ENCODE data around the gene F11R.
"Not testable (repeated sequence)": the region's sequence is repeated elsewhere in the genome, so short reads cannot be mapped to it uniquely, and the experiment has no call there.

The F11R gene

DNA sequence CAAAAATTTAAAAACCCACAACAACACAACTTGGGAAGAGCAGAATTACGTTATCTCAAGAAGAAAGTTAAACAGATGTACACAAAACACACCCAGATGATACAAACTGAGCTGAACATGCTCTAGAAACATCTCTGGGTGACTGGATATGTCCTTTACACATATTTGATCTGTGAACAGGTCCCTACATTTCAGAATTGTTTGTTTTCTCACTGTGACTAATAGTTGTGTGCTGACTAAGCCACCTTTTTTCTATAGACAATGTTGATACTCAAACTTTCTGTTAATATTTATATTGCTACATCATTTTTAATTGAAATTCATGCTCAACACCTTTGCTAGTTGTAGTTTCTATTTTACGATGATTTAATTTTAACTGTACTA lies 1.0 kb upstream of the F11R start:
- H3K4me3 ChIP-seq (ENCODE audit: low read depth, low read length): no peak overlapping the region
- TF ChIP-seq, protein P1, sequence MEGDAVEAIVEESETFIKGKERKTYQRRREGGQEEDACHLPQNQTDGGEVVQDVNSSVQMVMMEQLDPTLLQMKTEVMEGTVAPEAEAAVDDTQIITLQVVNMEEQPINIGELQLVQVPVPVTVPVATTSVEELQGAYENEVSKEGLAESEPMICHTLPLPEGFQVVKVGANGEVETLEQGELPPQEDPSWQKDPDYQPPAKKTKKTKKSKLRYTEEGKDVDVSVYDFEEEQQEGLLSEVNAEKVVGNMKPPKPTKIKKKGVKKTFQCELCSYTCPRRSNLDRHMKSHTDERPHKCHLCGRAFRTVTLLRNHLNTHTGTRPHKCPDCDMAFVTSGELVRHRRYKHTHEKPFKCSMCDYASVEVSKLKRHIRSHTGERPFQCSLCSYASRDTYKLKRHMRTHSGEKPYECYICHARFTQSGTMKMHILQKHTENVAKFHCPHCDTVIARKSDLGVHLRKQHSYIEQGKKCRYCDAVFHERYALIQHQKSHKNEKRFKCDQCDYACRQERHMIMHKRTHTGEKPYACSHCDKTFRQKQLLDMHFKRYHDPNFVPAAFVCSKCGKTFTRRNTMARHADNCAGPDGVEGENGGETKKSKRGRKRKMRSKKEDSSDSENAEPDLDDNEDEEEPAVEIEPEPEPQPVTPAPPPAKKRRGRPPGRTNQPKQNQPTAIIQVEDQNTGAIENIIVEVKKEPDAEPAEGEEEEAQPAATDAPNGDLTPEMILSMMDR (IDR thresholded peaks at IDR 0.05; ENCODE audit: borderline replicate concordance, insufficient read depth, low read depth, low read length): no peak

DNA sequence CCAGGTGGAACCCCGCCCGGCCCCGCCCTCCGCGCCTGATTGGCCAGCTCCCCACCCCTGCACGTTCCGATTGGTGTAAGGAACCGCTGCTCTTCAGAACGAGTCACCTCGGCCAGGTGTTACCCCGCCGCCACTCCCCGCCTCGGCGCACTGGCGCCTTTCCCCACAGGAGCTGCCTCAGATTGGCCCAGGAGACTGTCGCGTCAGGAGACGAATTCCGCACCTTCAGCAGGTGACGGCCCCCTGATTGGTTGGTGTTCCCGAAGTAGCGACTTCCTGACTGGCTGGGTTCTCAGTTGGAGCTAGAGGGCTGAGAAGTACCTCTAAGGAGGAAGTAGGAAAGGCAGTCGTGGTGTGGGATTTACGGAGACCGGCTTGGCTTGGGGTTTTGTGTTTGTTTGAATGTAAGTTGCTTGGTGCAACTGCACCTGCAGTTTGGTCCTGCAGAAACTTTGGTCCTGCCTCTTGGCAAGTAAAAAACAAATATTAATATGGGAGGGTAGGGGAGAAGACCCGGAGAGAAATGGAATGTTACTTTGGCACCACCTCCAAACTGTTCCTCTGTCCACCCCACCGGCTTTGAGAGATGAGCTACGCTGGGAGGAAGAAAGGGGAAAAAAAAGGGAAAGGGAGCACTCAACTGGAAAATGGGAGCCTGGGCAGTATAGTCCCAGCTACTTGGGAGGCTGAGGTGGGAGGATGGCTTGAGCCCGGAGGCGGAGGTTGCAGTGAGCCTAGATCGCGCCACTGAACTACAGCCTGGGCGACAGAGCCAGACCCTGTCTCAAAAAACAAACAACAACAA lies 415 bp upstream of the F11R start:
- peak overlapping the region; percentile 70 for H3K4me3 ChIP-seq (ENCODE audit: low read depth, low read length)
- TF ChIP-seq, protein P1 (IDR thresholded peaks at IDR 0.05; ENCODE audit: borderline replicate concordance, insufficient read depth, low read depth, low read length): no peak

DNA sequence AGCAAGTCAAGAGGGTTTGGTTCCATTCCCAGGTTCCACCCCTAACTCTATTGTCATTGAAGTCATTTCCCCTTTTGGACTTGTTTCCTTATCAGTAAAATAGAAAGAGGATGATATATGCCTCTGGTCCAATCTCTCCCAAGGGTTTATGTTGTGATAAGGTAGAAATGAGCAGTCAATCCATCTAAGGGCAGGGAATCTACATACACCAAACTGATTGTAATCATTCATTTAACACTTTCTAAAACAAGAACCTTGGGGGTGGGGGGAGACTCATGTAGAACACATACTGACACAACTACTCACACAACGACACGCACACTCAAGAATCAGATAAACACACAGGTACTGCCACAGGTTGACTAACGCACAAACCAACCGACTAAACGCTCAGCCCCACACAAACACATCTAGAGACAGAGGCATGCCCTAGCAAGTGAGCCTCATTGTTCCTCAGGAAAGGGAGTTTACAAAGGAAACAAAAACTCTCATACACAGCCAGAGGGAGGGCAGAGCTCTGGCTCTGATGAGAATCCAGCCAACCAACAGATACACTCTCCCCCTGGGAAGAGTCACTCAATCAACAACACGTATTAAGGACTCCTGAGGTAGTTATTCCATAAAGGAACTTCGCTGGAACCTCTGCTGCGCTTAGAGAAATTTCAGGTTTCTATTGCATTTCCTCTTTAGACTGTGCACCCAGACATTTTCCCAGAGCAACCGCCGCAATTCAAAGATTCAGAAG lies 1.0 kb downstream of the F11R start:
- TF ChIP-seq, protein P1 (IDR thresholded peaks at IDR 0.05; ENCODE audit: borderline replicate concordance, insufficient read depth, low read depth, low read length): no peak
- peak overlapping the region; percentile 70 for H3K4me3 ChIP-seq (ENCODE audit: low read depth, low read length)

DNA sequence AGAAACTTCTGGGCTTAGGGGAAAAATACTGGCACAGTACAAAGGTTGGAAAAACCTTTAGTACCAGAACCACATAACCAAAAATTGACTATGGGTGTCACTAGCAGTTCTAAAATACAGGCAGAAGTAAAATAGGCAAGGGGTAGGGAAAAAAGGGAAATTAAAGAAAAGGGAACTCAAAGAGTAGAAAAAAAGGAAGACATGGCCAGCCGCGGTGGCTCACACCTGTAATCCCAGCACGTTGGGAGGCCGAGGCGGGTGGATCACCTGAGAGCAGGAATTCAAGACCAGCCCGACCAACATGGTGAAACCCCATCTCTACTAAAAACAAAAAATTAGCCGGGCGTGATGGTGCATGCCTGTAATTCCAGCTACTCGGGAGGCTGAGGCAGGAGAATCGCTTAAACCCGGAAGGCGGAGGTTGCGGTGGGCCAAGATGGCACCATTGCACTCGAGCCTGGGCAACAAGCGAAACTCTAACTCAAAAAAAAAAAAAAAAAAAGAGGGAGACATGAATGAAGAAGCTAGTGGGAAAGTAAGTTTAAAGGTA lies 1.8 kb downstream of the F11R start:
- H3K4me3 ChIP-seq (ENCODE audit: low read depth, low read length): peak overlapping the region; percentile 17

DNA sequence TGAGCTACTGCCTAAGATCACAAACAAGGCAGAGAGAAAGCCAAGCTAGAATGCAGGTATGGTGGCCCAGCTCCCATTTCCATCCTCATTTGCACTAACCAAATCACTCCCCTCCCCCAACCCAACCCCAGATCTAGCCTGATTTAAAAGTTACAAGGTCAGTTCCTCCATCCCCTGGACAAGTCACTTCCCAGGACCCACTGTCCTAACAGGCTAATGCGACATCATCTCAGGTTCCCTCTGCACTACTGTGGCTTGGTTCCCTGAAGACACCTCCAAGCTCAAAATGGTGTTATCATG lies 2.4 kb downstream of the F11R start:
- TF ChIP-seq, protein P1 (IDR thresholded peaks at IDR 0.05; ENCODE audit: borderline replicate concordance, insufficient read depth, low read depth, low read length): no peak

DNA sequence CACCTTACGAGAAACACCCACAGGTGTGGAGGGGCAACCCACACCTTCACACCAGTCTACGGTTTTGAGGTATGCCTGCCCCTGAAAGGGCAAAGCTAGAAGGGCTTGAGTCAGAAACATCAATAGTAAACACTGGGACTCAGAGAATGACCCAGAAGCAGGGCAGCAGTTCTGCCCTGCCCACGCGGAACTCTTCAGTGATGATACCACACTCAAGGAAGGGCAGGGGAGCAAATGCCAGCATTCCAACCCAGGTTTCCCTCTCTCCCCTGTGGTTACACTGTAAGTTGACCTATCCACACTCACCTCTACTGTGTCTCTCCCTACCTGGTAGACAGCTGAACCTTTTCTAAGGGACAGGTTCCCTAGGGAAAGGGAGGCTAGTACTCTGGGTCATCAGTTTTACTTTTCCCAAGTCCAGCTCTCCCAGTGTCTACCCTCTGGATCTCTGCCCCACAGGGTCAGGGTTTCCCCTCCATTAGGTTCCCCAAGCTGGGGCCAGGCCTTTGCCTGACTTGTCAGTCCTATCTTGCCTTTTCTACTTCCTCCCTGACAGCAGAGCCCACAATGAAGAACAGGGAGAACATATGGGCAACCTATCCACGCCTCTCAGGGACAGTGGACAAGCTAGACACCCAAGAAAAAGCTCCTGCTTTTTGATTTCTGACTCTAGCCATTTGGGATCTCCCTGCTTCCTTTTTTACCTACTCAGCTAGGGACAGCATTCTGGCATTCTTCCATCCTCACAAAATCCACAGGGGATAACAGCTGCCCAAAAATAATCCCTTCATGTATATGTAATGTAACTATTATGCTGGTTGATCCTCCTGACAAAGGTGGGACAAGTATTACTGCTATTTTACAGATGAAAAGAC lies 3.0 kb downstream of the F11R start:
- no peak overlapping the region for H3K4me3 ChIP-seq (ENCODE audit: low read depth, low read length)

More for the DNA sequence above, 2.4 kb downstream of the F11R start:
- H3K4me3 ChIP-seq (ENCODE audit: low read depth, low read length): no peak overlapping the region

DNA sequence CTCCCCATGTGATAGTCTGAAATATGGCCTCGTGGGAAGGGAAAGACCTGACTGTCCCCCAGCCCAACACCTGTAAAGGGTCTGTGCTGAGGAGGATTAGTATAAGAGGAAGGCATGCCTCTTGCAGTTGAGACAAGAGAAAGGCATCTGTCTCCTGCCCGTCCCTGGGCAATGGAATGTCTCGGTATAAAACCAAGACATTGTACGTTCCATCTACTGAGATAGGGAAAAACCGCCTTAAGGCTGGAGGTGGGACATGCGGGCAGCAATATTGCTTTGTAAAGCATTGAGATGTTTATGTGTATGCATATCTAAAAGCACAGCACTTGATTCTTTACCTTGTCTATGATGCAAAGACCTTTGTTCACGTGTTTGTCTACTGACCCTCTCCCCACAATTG lies 3.8 kb downstream of the F11R start:
- H3K4me3 ChIP-seq (ENCODE audit: low read depth, low read length): not testable (repeated sequence)

More for the DNA sequence above, 3.0 kb downstream of the F11R start:
- TF ChIP-seq, protein P1 (IDR thresholded peaks at IDR 0.05; ENCODE audit: borderline replicate concordance, insufficient read depth, low read depth, low read length): no peak

DNA sequence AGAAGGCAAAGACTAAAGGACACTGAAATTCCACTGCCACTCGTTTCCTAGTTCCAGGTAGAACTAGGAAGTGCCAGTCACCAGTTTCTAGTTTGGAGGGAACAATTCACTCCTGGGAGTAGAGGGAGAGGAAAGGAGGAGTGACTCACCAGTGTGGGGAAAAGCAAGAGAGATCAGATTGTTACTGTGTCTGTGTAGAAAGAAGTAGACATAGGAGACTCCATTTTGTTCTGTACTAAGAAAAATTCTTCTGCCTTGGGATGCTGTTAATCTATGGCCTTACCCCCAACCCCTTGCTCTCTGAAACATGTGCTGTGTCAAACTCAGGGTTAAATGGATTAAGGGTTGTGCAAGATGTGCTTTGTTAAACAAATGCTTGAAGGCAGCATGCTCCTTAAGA lies 4.3 kb downstream of the F11R start:
- not testable (repeated sequence) for H3K4me3 ChIP-seq (ENCODE audit: low read depth, low read length)

Measured in GM12875 (cell line).